ENCODE measurements around the gene TMEM190.

DNA sequence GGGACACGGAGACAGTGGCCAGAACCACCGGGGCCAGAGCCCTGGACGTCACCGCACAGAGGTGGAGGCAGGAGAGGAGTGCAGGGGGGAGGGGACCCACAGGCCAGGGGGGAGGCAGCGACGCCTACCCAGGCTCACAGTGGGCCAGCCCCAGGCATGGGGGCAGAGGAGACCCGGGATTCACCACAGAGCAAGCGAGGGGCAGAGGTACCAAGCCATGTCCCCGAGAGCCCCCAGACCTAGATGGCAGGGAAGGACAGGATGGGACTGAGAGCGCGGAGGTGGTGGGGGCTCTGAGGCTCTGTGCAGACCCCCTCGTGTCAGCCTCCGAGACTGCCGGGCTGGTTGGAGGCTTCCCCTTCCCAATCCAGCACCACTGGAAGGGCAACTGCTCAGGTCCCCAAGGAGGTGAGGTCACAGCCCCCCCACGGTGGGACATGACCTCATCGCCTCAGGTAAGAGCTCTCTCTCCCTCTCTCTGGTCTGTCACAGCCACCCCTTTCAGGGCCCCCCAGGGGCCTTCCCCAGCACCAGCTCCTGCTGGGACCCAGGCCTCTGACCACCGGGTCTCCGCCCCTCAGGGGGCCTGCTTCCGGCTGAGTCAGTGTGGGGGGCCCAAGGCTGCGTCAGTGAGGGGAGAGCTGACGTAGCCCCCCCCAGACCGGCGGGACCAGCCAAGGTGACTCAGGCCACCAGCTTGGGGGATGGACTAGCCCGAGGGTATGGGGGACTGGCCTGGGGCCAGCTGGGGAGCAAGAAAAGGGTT is 4.1 kb upstream of the TMEM190 start:
- TF ChIP-seq ZNF157 (tag by site-specific recombination; IDR thresholded peaks at IDR 0.05): no peak
- TF ChIP-seq, protein P1, sequence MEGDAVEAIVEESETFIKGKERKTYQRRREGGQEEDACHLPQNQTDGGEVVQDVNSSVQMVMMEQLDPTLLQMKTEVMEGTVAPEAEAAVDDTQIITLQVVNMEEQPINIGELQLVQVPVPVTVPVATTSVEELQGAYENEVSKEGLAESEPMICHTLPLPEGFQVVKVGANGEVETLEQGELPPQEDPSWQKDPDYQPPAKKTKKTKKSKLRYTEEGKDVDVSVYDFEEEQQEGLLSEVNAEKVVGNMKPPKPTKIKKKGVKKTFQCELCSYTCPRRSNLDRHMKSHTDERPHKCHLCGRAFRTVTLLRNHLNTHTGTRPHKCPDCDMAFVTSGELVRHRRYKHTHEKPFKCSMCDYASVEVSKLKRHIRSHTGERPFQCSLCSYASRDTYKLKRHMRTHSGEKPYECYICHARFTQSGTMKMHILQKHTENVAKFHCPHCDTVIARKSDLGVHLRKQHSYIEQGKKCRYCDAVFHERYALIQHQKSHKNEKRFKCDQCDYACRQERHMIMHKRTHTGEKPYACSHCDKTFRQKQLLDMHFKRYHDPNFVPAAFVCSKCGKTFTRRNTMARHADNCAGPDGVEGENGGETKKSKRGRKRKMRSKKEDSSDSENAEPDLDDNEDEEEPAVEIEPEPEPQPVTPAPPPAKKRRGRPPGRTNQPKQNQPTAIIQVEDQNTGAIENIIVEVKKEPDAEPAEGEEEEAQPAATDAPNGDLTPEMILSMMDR (tag by site-specific recombination; IDR thresholded peaks at IDR 0.05): no peak

All from HEK293 (cell line).